HUES64 (cell line): ENCODE data around the gene PGRMC2. TPM values are rescaled to one million over a fixed set of nuclear protein-coding genes. Genes with fewer than 3 reads are reported as not detected.

Source experiments
- H3K27ac ChIP-seq: 2 replicates; pipeline ENCODE4 v1.7.0; 2013; ENCODE audit warnings: low read depth, low read length, inconsistent platforms
- H3K27me3 ChIP-seq: 2 replicates; pipeline ENCODE4 v1.6.1; 2013; ENCODE audit warnings: mild to moderate bottlenecking, low read length; ENCODE audit not compliant: insufficient read depth
- H3K36me3 ChIP-seq: 2 replicates; pipeline ENCODE4 v1.6.1; 2013; ENCODE audit warnings: mild to moderate bottlenecking, low read length; ENCODE audit not compliant: insufficient read depth
- H3K4me1 ChIP-seq: 2 replicates; pipeline ENCODE4 v1.6.1; 2013; ENCODE audit warnings: mild to moderate bottlenecking, low read length, moderate library complexity; ENCODE audit not compliant: insufficient read depth
- H3K4me3 ChIP-seq: 2 replicates; pipeline ENCODE4 v1.5.1; 2013; ENCODE audit warnings: mild to moderate bottlenecking, low read length, moderate library complexity
- H3K9ac ChIP-seq: 2 replicates; pipeline ENCODE4 v1.6.1; 2013; ENCODE audit warnings: mild to moderate bottlenecking, low read depth, low read length
- H3K9me3 ChIP-seq: 2 replicates; pipeline ENCODE4 v1.6.1; 2013; ENCODE audit warnings: low read depth, low read length; ENCODE audit not compliant: insufficient read depth
- WGBS: fragments of 150-250, 120-280 bp; methylation state at CpG from one replicate; pipeline ENCODE4 v1.1.7; 2013; ENCODE audit warnings: missing lambda C conversion rate; 5-methylcytosine and 5-hydroxymethylcytosine counted together
- polyA plus RNA-seq, 2 experiments: library from polyadenylated mRNA; stranded (reverse); fragments of 50-300 nt; gene quantifications; one replicate each; pipeline ENCODE4 v1.2.3, GENCODE V29; 2013

The PGRMC2 gene, protein sequence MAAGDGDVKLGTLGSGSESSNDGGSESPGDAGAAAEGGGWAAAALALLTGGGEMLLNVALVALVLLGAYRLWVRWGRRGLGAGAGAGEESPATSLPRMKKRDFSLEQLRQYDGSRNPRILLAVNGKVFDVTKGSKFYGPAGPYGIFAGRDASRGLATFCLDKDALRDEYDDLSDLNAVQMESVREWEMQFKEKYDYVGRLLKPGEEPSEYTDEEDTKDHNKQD
- polyA plus RNA-seq (2013, experiment 1 of 2): 54.5 TPM
- 65.4 TPM for polyA plus RNA-seq (2013, experiment 2 of 2)

DNA sequence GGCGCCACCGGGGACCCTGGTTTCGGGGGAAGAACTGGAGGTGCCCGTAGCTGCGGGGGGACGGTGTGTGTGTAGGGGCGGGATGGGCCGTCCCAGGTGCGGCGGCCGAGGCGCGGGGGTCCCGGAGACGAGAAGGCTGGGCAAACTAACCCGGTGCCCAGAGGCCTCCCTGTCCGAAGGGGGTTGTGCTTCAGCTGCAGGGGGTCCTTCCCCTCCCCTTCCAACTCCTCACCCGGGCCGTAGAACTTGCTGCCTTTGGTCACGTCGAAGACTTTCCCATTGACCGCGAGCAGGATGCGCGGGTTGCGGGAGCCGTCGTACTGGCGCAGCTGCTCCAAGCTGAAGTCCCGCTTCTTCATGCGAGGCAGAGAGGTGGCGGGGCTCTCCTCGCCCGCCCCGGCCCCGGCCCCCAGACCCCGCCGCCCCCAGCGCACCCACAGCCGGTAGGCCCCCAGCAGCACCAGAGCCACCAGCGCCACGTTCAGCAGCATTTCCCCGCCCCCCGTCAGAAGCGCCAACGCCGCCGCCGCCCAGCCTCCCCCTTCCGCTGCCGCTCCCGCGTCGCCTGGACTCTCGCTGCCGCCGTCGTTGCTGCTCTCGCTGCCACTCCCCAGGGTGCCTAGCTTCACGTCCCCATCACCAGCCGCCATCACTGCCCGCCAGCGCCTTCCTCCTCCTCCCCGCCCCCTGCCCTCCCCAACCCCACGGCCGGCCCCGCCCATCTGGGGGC, at the start of gene PGRMC2:
TSS of gene PGRMC2 (minus strand) at position 673 of the 730 bp plus-strand sequence. CDS start at position 650, 23 bp downstream.
- no peaks in the 10 kb centered on the region for H3K27me3 ChIP-seq
- peak within 1 kb of the TSS; percentile 88 for H3K4me3 ChIP-seq
- peak within 1 kb of the TSS; percentile 75 for H3K9ac ChIP-seq
- peaks cover 4% of the 10 kb centered on the region for H3K36me3 ChIP-seq
- WGBS: under 1% methylated on average over 64 of the region's 67 CpGs
- peak within 1 kb of the TSS; percentile 96 for H3K27ac ChIP-seq
- peaks cover 20% of the 10 kb centered on the region for H3K4me1 ChIP-seq
- no peaks in the 10 kb centered on the region for H3K9me3 ChIP-seq

DNA sequence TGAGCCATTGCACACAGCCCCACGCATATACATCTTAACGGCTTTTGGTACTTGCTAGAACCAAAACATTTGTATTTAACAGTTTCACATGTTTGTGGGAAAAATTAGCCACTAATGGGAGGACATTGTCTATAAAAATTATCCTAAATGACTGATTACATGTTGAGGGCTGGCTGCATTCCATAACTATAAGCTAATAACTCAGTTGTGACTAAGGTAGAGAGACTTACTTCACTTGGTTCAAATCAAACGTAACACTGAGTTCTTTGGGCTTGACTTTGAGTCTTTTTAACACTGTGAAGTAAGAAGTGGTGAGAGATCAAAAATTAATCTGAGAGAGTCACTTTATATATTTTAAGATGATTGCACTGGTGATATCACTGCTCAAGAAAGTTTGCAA, 47.9 kb upstream of the PGRMC2 start:
- no peak overlapping the region for H3K9ac ChIP-seq
- no peaks in the 10 kb centered on the region for H3K4me1 ChIP-seq
- H3K27me3 ChIP-seq: no peaks in the 10 kb centered on the region
- H3K4me3 ChIP-seq: no peak overlapping the region
- H3K36me3 ChIP-seq: no peaks in the 10 kb centered on the region
- H3K27ac ChIP-seq: no peak overlapping the region
- no peaks in the 10 kb centered on the region for H3K9me3 ChIP-seq
- WGBS: 100% methylated on average over 1 of the region's 3 CpGs

DNA sequence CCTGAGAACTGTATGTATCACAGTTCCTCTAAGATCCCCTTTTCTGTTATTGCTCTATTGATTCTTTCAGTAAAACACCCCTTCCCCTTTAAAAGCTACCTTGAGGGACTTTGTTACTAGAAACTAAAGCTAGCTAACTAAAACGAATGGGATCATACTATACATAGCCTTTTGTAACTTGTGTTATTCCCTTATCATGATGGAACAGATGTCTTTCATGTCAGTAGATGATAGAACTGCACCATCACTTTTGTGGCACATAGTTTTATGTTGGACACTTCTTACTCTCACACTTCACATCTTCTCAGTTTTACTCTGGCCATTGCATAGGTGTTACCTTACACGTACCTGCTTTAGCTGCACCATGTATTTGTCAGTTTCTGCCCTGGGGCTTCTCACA, 46.6 kb upstream of the PGRMC2 start:
- Histone ChIP-seq H3K4me1 (no peaks in the 10 kb centered on the region), H3K27ac (no peak overlapping the region), H3K9me3 (no peaks in the 10 kb centered on the region), H3K9ac (no peak overlapping the region), H3K27me3 (no peaks in the 10 kb centered on the region), H3K36me3 (no peaks in the 10 kb centered on the region), H3K4me3 (no peak overlapping the region)
- 91% methylated on average over 1 of the region's 2 CpGs for WGBS

DNA sequence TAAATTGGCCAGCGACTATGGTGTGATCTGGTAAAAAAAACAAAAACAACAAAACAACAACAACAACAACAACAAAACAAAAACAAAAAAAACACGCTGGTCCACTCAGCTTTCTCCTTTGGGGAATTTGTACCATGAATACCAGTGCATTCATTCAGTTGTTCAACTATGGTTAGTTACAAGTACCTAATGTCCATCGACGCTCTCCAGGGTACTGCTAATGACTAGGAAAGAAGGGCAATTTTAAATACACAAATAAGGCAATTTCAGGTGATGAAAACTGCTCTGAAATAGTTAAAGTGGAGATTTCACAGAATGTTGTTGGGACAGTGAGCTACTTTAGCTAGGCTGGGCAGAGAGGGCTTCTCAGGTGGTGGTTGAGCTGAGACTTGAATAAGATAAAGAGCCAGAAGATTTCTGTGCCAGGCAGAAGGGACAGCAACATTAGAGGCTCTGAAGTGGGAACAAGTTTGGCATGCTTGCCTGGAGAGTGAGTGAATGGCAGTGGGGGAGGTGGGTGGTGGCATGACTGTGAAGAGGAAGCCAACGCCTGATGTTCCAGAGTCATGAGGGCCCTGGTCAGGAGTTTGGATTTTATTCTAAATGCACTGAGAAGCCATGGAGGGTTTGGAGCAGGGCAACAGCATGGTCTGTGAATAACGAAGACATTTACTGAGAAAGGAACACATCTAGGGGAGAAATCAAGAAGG, 45.9 kb upstream of the PGRMC2 start:
- WGBS: 95% methylated on average over 5 of the region's 6 CpGs

DNA sequence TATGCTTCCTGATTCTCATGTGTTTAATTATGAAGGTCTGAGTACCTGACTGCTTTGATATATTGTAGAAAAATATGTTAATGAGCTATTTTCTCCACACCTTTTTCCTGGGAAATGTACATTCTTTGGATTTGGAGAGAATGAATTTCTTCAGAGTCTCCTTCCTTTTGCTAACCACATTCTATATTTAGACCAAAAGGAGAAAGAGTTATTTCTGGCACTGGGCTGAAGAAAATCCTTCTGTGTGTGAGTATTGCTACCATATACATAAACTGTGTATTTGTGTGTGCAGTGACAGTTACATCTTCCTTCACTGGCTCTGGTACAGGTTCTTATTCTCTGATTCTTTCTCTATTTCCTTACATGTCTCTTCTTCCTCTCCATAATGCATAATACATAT, 44.5 kb upstream of the PGRMC2 start:
- H3K27ac ChIP-seq: no peak overlapping the region
- H3K4me1 ChIP-seq: peaks cover 12% of the 10 kb centered on the region
- H3K36me3 ChIP-seq: no peaks in the 10 kb centered on the region
- H3K27me3 ChIP-seq: no peaks in the 10 kb centered on the region
- no peak overlapping the region for H3K4me3 ChIP-seq
- no peaks in the 10 kb centered on the region for H3K9me3 ChIP-seq
- H3K9ac ChIP-seq: no peak overlapping the region

More for the DNA sequence above, 45.9 kb upstream of the PGRMC2 start:
- H3K27me3 ChIP-seq: no peaks in the 10 kb centered on the region
- H3K36me3 ChIP-seq: no peaks in the 10 kb centered on the region
- H3K4me3 ChIP-seq: no peak overlapping the region
- no peak overlapping the region for H3K9ac ChIP-seq
- no peaks in the 10 kb centered on the region for H3K9me3 ChIP-seq
- no peak overlapping the region for H3K27ac ChIP-seq
- peaks cover under 1% of the 10 kb centered on the region; the same call in 1 of the 2 replicates for H3K4me1 ChIP-seq

DNA sequence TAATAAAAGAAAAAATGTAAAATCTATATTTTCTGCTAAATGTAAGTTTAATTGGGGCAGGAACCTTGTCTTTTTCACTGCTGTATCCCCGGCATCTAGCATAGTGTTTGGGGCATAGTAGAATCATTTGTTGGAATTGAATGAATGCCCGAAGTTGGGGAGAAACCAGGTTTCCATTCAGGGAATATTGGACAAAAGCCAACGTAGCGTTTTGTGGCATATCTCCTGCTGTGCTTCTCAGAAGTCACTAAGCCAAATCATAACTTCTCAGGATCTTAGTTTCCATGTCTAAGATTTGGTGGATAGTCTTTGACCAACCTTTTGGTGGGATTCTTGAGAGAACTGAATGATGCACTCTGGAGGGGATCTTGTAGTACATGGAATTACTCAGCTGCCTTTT, 42.0 kb upstream of the PGRMC2 start:
- Histone ChIP-seq H3K27me3 (no peaks in the 10 kb centered on the region), H3K9ac (no peak overlapping the region), H3K36me3 (no peaks in the 10 kb centered on the region), H3K4me1 (peaks cover 12% of the 10 kb centered on the region), H3K27ac (no peak overlapping the region), H3K9me3 (no peaks in the 10 kb centered on the region), H3K4me3 (no peak overlapping the region)
- 94% methylated on average over 4 of the region's 4 CpGs for WGBS

DNA sequence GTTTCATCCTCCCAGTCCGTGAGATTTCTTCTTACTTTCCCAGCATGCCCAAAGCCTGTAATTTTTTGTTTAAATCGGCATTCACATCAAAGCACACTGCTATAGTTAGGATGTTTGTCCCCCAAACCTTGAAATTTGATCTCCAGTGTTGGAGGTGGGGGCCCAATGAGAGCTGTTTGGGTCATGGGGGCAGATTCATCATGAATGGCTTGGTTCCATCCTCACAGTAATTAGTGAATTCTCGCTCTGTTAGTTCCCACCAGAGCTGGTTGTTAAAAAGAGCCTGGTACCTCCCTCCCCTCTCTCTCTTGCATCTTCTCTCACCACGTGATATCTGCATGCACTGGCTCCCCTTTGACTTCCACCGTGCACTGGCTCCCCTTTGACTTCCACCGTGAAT, 40.5 kb upstream of the PGRMC2 start:
- Histone ChIP-seq H3K9ac (no peak overlapping the region), H3K27ac (no peak overlapping the region), H3K36me3 (no peaks in the 10 kb centered on the region), H3K9me3 (no peaks in the 10 kb centered on the region), H3K4me1 (peaks cover 12% of the 10 kb centered on the region), H3K27me3 (no peaks in the 10 kb centered on the region), H3K4me3 (no peak overlapping the region)
- WGBS: 72% methylated on average over 5 of the region's 6 CpGs

DNA sequence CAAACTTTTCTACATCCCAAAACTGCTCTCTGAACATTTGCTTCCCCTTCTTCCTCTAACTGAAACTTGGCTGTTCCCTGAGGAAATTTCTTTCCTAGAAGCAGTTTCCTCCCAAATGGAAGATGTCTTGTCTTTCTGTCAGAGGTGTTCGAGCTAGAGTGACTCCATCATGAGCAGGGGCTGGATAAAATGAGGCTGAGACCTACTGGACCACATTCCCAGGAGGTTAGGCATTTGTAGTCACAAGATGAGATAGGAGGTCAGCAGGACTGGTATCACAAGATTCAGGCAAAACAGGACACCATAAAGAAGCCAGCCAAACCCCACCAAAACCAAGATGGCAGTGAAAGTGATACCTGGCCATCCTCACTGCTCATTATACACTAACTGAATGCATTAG, 35.8 kb upstream of the PGRMC2 start:
- WGBS: 91% methylated on average over 1 of the region's 1 CpG
- no peak overlapping the region for H3K27ac ChIP-seq
- H3K4me3 ChIP-seq: no peak overlapping the region

DNA sequence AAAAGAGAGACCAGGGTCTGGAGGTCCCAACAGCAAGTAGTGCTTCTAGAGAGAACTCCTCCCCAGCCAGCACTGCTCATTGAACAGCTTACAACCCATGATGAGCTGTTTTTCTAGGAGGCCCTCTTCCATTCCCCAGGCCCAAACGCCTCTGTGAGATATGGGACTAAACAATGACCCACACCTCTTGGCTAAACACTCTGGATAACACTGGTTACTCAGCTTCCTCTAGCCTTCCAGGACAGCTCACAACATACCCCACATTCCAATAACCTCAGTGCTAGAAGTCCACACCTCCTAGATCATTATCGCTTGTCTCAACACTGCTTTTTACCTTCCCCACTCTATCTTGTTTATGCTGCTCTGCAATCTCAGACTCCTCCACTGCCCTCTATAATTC, 35.4 kb upstream of the PGRMC2 start:
- WGBS: 64% methylated on average over 2 of the region's 2 CpGs
- no peaks in the 10 kb centered on the region for H3K36me3 ChIP-seq
- no peak overlapping the region for H3K4me3 ChIP-seq
- no peaks in the 10 kb centered on the region for H3K9me3 ChIP-seq
- H3K4me1 ChIP-seq: peaks cover 18% of the 10 kb centered on the region
- no peak overlapping the region for H3K9ac ChIP-seq
- no peaks in the 10 kb centered on the region for H3K27me3 ChIP-seq
- H3K27ac ChIP-seq: peak overlapping the region; percentile 45; the same call in 1 of the 2 replicates

More for the DNA sequence above, 35.8 kb upstream of the PGRMC2 start:
- Histone ChIP-seq H3K9ac (no peak overlapping the region), H3K9me3 (no peaks in the 10 kb centered on the region), H3K27me3 (no peaks in the 10 kb centered on the region), H3K4me1 (peaks cover 22% of the 10 kb centered on the region), H3K36me3 (no peaks in the 10 kb centered on the region)

DNA sequence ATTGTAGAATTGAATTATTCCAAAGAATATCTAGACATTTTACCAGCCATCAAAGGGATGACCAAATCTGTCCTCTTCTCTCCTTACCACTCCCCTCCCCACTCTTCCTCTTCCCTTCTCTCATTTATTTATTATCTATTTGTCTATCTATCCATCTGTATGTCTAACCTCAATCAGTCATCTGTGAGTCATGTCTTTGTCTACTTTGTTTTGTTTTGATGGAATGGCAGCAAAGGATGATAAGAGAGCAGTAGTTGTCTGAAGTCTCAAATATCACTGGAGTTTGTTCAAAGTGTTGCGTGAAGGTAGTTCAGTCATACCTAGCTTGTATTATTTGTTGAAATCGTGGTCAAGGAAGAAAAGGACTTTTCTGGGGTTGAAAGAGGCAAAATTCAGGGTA, 34.7 kb upstream of the PGRMC2 start:
- H3K27ac ChIP-seq: 0 out of 2 replicates have a peak overlapping the region, but pooled peaks have one; percentile 45
- no peaks in the 10 kb centered on the region for H3K9me3 ChIP-seq
- 88% methylated on average over 2 of the region's 2 CpGs for WGBS
- no peak overlapping the region for H3K9ac ChIP-seq
- no peaks in the 10 kb centered on the region for H3K36me3 ChIP-seq
- H3K27me3 ChIP-seq: no peaks in the 10 kb centered on the region
- H3K4me1 ChIP-seq: peaks cover 11% of the 10 kb centered on the region; the same call in 1 of the 2 replicates
- no peak overlapping the region for H3K4me3 ChIP-seq

DNA sequence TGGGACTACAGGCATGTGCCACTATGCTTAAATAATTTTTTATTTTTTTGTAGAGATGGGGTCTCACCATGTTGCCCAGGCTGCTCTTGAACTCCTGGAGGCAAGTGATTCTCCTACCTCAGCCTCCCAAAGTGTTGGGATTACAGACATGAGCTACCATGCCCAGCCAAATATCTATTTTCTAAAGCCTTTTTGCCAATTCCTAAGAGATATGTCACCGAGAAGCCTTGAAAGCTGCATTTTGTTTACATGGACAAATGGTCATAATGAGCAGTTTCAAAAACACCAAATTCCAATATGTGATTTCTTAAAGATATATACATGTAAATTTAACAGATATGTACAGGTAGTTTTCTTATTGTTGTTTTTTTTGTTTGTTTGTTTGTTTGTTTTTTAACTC, 33.0 kb upstream of the PGRMC2 start:
- H3K4me1 ChIP-seq: peaks cover 11% of the 10 kb centered on the region; the same call in 1 of the 2 replicates
- WGBS: 90% methylated on average over 1 of the region's 1 CpG
- no peak overlapping the region for H3K9ac ChIP-seq
- H3K36me3 ChIP-seq: no peaks in the 10 kb centered on the region
- no peaks in the 10 kb centered on the region for H3K9me3 ChIP-seq
- no peak overlapping the region for H3K4me3 ChIP-seq
- H3K27ac ChIP-seq: no peak overlapping the region
- H3K27me3 ChIP-seq: no peaks in the 10 kb centered on the region
